ENCODE data around the gene HDAC11. TPM values are rescaled to one million over a fixed set of nuclear protein-coding genes. Genes with fewer than 3 reads are reported as not detected.

The HDAC11 gene
- total and polyA plus RNA-seq, 10 of the 15 experiments (the other 5 are each of a cell fraction or from before 2014, with no cell fraction given): 0.04 to 0.76 (median 0.22) TPM; not detected in 1

- no peak for FAIRE-seq
- TF ChIP-seq YY1 (IDR thresholded peaks at IDR 0.05; ENCODE audit: low read depth, low read length) (no peak), MXI1 (IDR thresholded peaks at IDR 0.05; ENCODE audit: low read depth, low read length) (no peak), KLF5 (IDR thresholded peaks at IDR 0.05; ENCODE audit: partially characterized antibody) (no peak), RAD51 (IDR thresholded peaks at IDR 0.05) (no peak), DPF2 (IDR thresholded peaks at IDR 0.05) (no peak), SRF (IDR thresholded peaks at IDR 0.05; ENCODE audit: low read depth in 2 of 2, low read length in 2 of 2) (no peak), CHD4 (IDR thresholded peaks at IDR 0.05) (no peak), SMAD1 (IDR thresholded peaks at IDR 0.05; ENCODE audit: low read depth, partially characterized antibody) (no peak), ZNF207 (IDR thresholded peaks at IDR 0.05; ENCODE audit: borderline replicate concordance) (no peak), MTA3 (IDR thresholded peaks at IDR 0.05; ENCODE audit: borderline replicate concordance, low read length) (no peak)
- no TSS peak for BruUV-seq (replicated peaks)
- peaks cover 3 to 8% of the 10 kb centered on the region in 2 experiments; a peak in 3 of 4 replicates for H3K27me3 ChIP-seq (replicated peaks in 1 of 2; ENCODE audit: control insufficient read depth in 2 of 2, insufficient read depth in 2 of 2, low read length in 1 of 2)
- no peaks in the 10 kb centered on the region for H3K4me1 ChIP-seq (ENCODE audit: control insufficient read depth, insufficient read depth, low read length)
- in situ Hi-C loops (cut with MboI): no loop called here
- ChIA-PET RAD21 (ENCODE audit: unreplicated experiment) (no interaction called here), SMC1A (ENCODE audit: uncharacterized antibody, unreplicated experiment) (interaction anchor here (0.6 kb wide), 1 partner anchor 140 kb away, joined by 5 read pairs; no protein-coding TSS in a partner anchor), POLR2A (no interaction called here), CTCF (no interaction called here)
- no peaks in the 10 kb centered on the region for H3K79me2 ChIP-seq (ENCODE audit: control insufficient read depth, insufficient read depth, low read length)
- no peak for DNase-seq (ENCODE audit: low read depth, low spot score)
- no peak overlapping the region for H3K4me2 ChIP-seq (ENCODE audit: control insufficient read depth, insufficient read depth)
- intact Hi-C loops (cut with micrococcal nuclease; ENCODE audit: unreplicated experiment): no loop called here
- H3K4me3 ChIP-seq: no peak overlapping the region
- no peak overlapping the region for H3K27ac ChIP-seq (ENCODE audit: control insufficient read depth, insufficient read depth)
- H2AFZ ChIP-seq (ENCODE audit: control insufficient read depth, low read depth, low read length): no peak overlapping the region
- no peak overlapping the region for H3K9ac ChIP-seq (ENCODE audit: control insufficient read depth, insufficient read depth, low read length)
- WGBS (ENCODE audit: insufficient coverage, insufficient replicate concordance, low lambda C conversion rate, missing lambda C conversion rate): 8% methylated on average over 9 of the region's 9 CpGs
- ATAC-seq: no peak
- H3K9me3 ChIP-seq (replicated peaks; ENCODE audit: control insufficient read depth, insufficient read depth, low read length): no peaks in the 10 kb centered on the region; the same call in 1 of the 3 replicates
- H4K20me1 ChIP-seq (ENCODE audit: control insufficient read depth, insufficient read depth): no peaks in the 10 kb centered on the region; the same call in 1 of the 2 replicates
- no peaks in the 10 kb centered on the region for H3K36me3 ChIP-seq (ENCODE audit: control insufficient read depth in 2 of 2, insufficient read depth in 2 of 2, low read length in 1 of 2)
Observed at GRCh38 chr3:13544951-13545651, 65.0 kb downstream of the HDAC11 start.
